ENCODE data around the gene ENTPD6. TPM values are rescaled to one million over a fixed set of nuclear protein-coding genes. Genes with fewer than 3 reads are reported as not detected.

Gene ENTPD6
- total and polyA plus RNA-seq, 2 of the 4 experiments (the other 2 are of a cell fraction), result 61.1 to 98.6 TPM

DNA sequence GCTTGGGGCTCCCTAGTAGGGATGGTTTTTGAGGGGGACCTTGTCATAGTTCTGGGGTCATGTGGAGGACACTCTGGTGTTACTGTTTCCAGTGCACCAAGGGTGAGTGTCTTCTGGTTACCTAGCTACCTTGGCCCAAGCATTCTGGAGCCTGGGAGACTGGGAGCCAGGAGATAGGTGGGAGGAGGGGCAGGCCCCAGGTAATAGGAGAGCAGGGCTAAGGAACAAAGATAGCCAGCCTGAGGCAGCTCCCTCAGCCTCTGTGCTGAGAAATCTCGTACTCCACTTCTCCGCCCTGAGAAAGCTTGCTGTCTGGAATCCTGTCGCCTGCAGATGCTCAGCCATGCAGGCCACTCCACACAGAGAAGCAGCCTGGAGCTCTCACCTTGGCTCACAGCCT is 8.3 kb upstream of the ENTPD6 start:
- Histone ChIP-seq H2BK5ac (ENCODE audit: low read depth, low read length, poor library complexity, severe bottlenecking) (no peak overlapping the region), H2AK5ac (ENCODE audit: low read depth, low read length) (no peak overlapping the region), H3K4me2 (ENCODE audit: low read depth, low read length) (no peak overlapping the region), H3K56ac (ENCODE audit: extremely low read depth, insufficient read depth, low read length) (no peak overlapping the region), H4K20me1 (ENCODE audit: insufficient read depth, low read length) (no peaks in the 10 kb centered on the region), H3K23ac (ENCODE audit: low read depth, low read length) (no peak overlapping the region), H3K4me1 (ENCODE audit: control insufficient read depth, insufficient read depth, low read length) (no peaks in the 10 kb centered on the region), H3K9me3 (ENCODE audit: control insufficient read depth, insufficient read depth, low read length) (peaks cover 6% of the 10 kb centered on the region; the same call in 1 of the 2 replicates), H2BK15ac (ENCODE audit: low read depth, low read length) (no peak overlapping the region), H2BK120ac (ENCODE audit: low read depth, low read length) (no peak overlapping the region), H3K4me3 (ENCODE audit: insufficient read depth, low read depth, low read length) (no peak overlapping the region), H3K36me3 (ENCODE audit: control insufficient read depth, insufficient read depth, low read length) (no peaks in the 10 kb centered on the region), H2AK9ac (replicated peaks; ENCODE audit: low read depth, low read length, poor library complexity) (no peak overlapping the region), H3K14ac (replicated peaks; ENCODE audit: low read depth, low read length) (no peak overlapping the region), H3K9ac (ENCODE audit: low read depth, low read length) (no peak overlapping the region), H4K91ac (ENCODE audit: insufficient read depth, low read depth, low read length) (no peak overlapping the region), H3K27ac (ENCODE audit: insufficient read depth, low read length) (no peak overlapping the region), H3K79me1 (ENCODE audit: low read depth in 1 of 2, low read length in 2 of 2) (no peaks in the 10 kb centered on the region), H2BK20ac (ENCODE audit: low read depth, low read length) (no peak overlapping the region), H3K18ac (ENCODE audit: low read depth, low read length) (no peak overlapping the region), H3K9me1 (ENCODE audit: insufficient read depth, low read length) (no peaks in the 10 kb centered on the region), H2AFZ (replicated peaks; ENCODE audit: low read length, poor library complexity) (no peak overlapping the region), H4K5ac (ENCODE audit: low read depth, low read length) (no peak overlapping the region), H3K4ac (ENCODE audit: low read depth, low read length) (no peak overlapping the region), H3K27me3 (ENCODE audit: control insufficient read depth, insufficient read depth, low read length) (peaks cover 32% of the 10 kb centered on the region), H4K8ac (ENCODE audit: low read depth in 2 of 2, low read length in 2 of 2) (no peak overlapping the region)
- BruUV-seq (replicated peaks), result no TSS peak
- ChIA-PET POLR2A (ENCODE audit: unreplicated experiment) (no interaction called here), CTCF (interaction anchor here (1.1 kb wide), 1 partner anchor 9 kb away, joined by 4 read pairs; no protein-coding TSS in a partner anchor)
- WGBS, 2 experiments (ENCODE audit: extremely low coverage in 2 of 2, insufficient read length in 1 of 2), result 59% methylated on average over 3 of the region's 3 CpGs; no CpG with 5 or more reads in 1 of the 2 experiments
- dilution Hi-C loops (cut with HindIII; ENCODE audit: low sequenced_read_pairs, unreplicated experiment), result no loop called here
- intact Hi-C loops (cut with micrococcal nuclease), result no loop called here
- in situ Hi-C loops (cut with MboI; ENCODE audit: low sequenced_read_pairs), result no loop called here
- no peak for TF ChIP-seq CTCF (conservative IDR thresholded peaks at IDR 0.05; ENCODE audit: low read depth, low read length)
- no peak for TF ChIP-seq USF2 (IDR thresholded peaks at IDR 0.05; ENCODE audit: low read depth, low read length)
- no peak for TF ChIP-seq MAFK (IDR thresholded peaks at IDR 0.05; ENCODE audit: low read depth, low read length)
- no peak for TF ChIP-seq BHLHE40 (IDR thresholded peaks at IDR 0.05; ENCODE audit: low read depth, low read length)
- no peak for TF ChIP-seq RFX5 (IDR thresholded peaks at IDR 0.05; ENCODE audit: low read depth, low read length)
- no peak for TF ChIP-seq CEBPB (IDR thresholded peaks at IDR 0.05; ENCODE audit: low read depth, low read length)
- ATAC-seq (ENCODE audit: low read depth), result no peak
- no peak for DNase-seq

Measured in IMR-90 (cell line).